ENCODE results near the gene DNMT3L.
"Not testable (repeated sequence)": the region's sequence is repeated elsewhere in the genome, so short reads cannot be mapped to it uniquely, and the experiment has no call there.

- TF ChIP-seq CTCF (conservative IDR thresholded peaks at IDR 0.05); ZFX (IDR thresholded peaks at IDR 0.05): not testable (repeated sequence)
These were observed 41.0 kb downstream of the DNMT3L start for GRCh38 chr21:44220674-44221073.

Measured in C4-2B (cell line).